GM12878 (cell line): ENCODE results near the gene BICRAL.

Experiments used
- CTCF ChIP-seq, 3 experiments: IDR thresholded peaks in 2 of 3; conservative IDR thresholded peaks in 1 of 3; 2 replicates each; pipeline ENCODE4 v1.5.1; 2011; ENCODE audit warnings: low read depth in 3 of 3, low read length in 3 of 3, mild to moderate bottlenecking in 3 of 3, control low read depth in 2 of 3, moderate library complexity in 2 of 3, inconsistent platforms in 1 of 3, mixed read lengths in 1 of 3; ENCODE audit not compliant: control insufficient read depth in 2 of 3, insufficient read depth in 1 of 3; ENCODE audit errors: extremely low read depth in 1 of 3
- EP300 ChIP-seq, 2 experiments: fragments of 150-350 bp in 1 of 2; IDR thresholded peaks; 2 replicates each; pipeline ENCODE4 v1.6.1; 2011 to 2012; ENCODE audit warnings: low read depth in 2 of 2, low read length in 2 of 2, borderline replicate concordance in 1 of 2, improper control_type of control experiment in 1 of 2, inconsistent platforms in 1 of 2; ENCODE audit not compliant: control insufficient read depth in 1 of 2
- HSF1 ChIP-seq: fragments of 150-350 bp; IDR thresholded peaks from 2 replicates; pipeline ENCODE4 v1.6.1; 2014; ENCODE audit warnings: mild to moderate bottlenecking, low read depth, low read length
- KAT2A ChIP-seq: conservative IDR thresholded peaks from 2 replicates; pipeline ENCODE4 v1.6.1; 2011; ENCODE audit warnings: low read depth, low read length; ENCODE audit not compliant: control insufficient read depth
- MXI1 ChIP-seq: fragments of 150-350 bp; IDR thresholded peaks from 2 replicates; pipeline ENCODE4 v1.6.1; 2011; ENCODE audit warnings: low read depth, mild to moderate bottlenecking, inconsistent platforms, low read length, improper control_type of control experiment
- PML ChIP-seq: IDR thresholded peaks from 2 replicates; pipeline ENCODE4 v1.6.1; 2012; ENCODE audit warnings: low read length, inconsistent platforms
- REST ChIP-seq: IDR thresholded peaks from 2 replicates; pipeline ENCODE4 v1.6.1; 2012; ENCODE audit warnings: mild to moderate bottlenecking, low read depth, low read length
- STAT1 ChIP-seq: fragments of 450-650 bp; conservative IDR thresholded peaks from 2 replicates; pipeline ENCODE4 v1.6.1; 2014; ENCODE audit warnings: antibody characterized with exemption, mild to moderate bottlenecking
- TARDBP ChIP-seq: IDR thresholded peaks from 2 replicates; pipeline ENCODE4 v1.6.1; 2016; ENCODE audit warnings: borderline replicate concordance
- USF2 ChIP-seq: IDR thresholded peaks from 2 replicates; pipeline ENCODE4 v1.6.1; 2011; ENCODE audit warnings: low read depth, low read length, improper control_type of control experiment, borderline replicate concordance
- YY1 ChIP-seq: IDR thresholded peaks from 2 replicates; pipeline ENCODE4 v1.6.1; 2011; ENCODE audit warnings: low read depth, mild to moderate bottlenecking, low read length
- ZBTB11 ChIP-seq: fragments of 450-650 bp; formaldehyde crosslinking; IDR thresholded peaks from 2 replicates; pipeline ENCODE4 v1.5.0; 2022; ENCODE audit warnings: mild to moderate bottlenecking, missing genetic modification characterization
- ZBTB33 ChIP-seq: fragments of 450-650 bp; IDR thresholded peaks from 2 replicates; pipeline ENCODE4 v1.6.1; 2017; ENCODE audit warnings: mild to moderate bottlenecking

- TF ChIP-seq CTCF (IDR thresholded peaks at IDR 0.05 in 2 of 3, conservative IDR thresholded peaks at IDR 0.05 in 1 of 3; ENCODE audit: control insufficient read depth in 2 of 3, extremely low read depth in 1 of 3, insufficient read depth in 1 of 3, low read depth in 3 of 3, low read length in 3 of 3) (no peak), EP300 (IDR thresholded peaks at IDR 0.05; ENCODE audit: borderline replicate concordance in 1 of 2, control insufficient read depth in 1 of 2, low read depth in 2 of 2, low read length in 2 of 2) (no peak), TARDBP (no peak), REST (no peak), YY1 (no peak), ZBTB11 (CRISPR knock-in tag) (no peak), STAT1 (no peak), HSF1 (no peak), KAT2A (no peak), USF2 (no peak), PML (no peak), MXI1 (no peak), ZBTB33 (no peak)
These were observed 37.0 kb downstream of the BICRAL start for GRCh38 chr6:42818878-42819277.
